GM10248 (cell line): ENCODE measurements around the gene TACC2.
"Not testable (repeated sequence)": the region's sequence is repeated elsewhere in the genome, so short reads cannot be mapped to it uniquely, and the experiment has no call there.

ENCODE experiments used
- CTCF ChIA-PET: fragments of 300-600 bp; sonication (Branson Sonifier 250); formaldehyde crosslinking; extraction: SDS; loops from one replicate; lab custom pipeline; 2021; ENCODE audit warnings: antibody characterized with exemption; lab: Yijun Ruan, JAX
- POLR2A ChIA-PET: fragments of 350-650 bp; sonication (Branson Sonifier 250); formaldehyde crosslinking; extraction: SDS; loops from one replicate; lab custom pipeline; 2020; ENCODE audit warnings: antibody characterized with exemption; lab: Yijun Ruan, JAX
- DNase-seq: peaks from one replicate; pipeline ENCODE4 v3.0.0; 2012; ENCODE audit errors: extremely low spot score
- CTCF ChIP-seq: IDR thresholded peaks from 2 replicates; pipeline ENCODE4 v1.5.1; 2012; ENCODE audit warnings: mild to moderate bottlenecking, low read depth; ENCODE audit errors: extremely low read depth, missing control alignments, control extremely low read depth

The TACC2 gene

DNA sequence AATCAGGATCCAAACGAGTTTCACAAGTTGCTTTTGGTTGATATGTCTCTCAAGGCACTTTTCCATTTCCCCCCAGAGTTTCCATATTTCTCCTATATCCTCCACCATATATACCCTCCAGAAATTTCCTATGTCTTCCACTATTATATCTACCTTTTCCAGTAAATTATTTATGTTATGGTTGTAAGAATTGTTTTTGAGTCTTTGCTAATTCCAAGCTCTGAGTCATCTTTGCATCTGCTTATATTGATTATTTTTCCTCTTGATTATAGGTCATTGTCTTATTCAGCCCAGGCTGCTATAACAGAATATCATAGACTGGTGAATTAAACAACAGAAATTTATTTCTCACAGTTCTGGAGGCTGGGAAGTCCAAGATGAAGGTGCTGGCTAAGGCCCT is 12.7 kb downstream of the TACC2 start:
- TF ChIP-seq CTCF: no peak
- CTCF ChIA-PET: no interaction called here
- DNase-seq: no peak
- POLR2A ChIA-PET: no interaction called here

GRCh38 chr10:122007415-122007814 is 18.5 kb downstream of the TACC2 start:
- DNase-seq: no peak
- no peak for TF ChIP-seq CTCF
- POLR2A ChIA-PET: no interaction called here
- CTCF ChIA-PET: no interaction called here

DNA sequence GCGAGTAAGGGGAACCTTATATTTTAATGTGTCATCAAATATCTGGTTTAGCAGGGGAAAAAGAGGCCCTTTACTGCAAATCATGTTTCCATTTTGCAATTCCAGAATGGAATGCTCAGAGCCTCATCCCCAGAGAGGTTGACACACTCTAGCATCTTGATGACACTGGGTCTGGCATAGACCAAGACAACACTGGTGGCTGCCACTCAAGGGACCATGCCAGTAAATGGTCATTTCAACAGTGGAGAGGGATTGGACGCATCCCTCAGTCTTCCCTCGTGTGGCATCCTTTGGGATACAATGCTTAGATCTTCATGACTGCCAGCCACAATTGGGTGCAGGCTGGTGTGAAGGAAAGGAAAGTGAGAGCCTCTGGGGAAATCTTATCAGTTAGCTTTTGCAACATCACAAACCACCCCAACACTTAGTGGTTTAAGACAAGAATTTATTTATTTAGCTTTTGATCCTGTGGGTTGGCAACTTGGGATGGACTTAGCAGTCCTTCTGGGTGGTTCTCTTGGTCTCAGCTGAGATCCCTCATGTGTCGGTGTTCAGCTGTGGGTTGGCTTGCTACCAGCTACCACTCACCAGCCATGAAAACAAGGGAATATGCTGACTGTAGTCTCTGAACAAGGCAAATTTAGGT is 21.6 kb downstream of the TACC2 start:
- no peak for TF ChIP-seq CTCF
- CTCF ChIA-PET: interaction anchor here (0.6 to 1.3 kb wide), 2 partner anchors 10 to 35 kb away, joined by 3 read pairs; no protein-coding TSS in a partner anchor
- POLR2A ChIA-PET: no interaction called here

DNA sequence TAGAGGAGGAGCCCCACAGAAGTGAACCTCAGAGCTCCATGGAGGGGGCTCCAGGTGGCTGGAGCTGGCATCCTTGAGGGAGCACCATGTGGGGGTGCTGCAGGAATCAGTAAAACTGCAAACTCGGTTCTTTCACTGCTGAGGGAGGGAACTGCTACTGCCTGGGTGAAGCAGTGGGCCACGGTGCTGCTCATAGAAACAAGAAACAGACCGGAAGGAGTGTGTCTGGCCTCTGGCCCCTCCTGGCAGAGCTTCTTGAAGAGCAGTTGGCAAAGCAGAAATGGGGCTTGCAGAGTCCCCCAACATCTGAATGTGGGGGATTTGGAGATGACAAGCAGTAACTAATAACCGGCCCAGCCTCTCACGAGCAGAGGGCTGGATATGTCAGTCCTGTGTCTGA is 23.8 kb downstream of the TACC2 start:
- POLR2A ChIA-PET: no interaction called here
- no peak for TF ChIP-seq CTCF
- CTCF ChIA-PET: no interaction called here
- no peak for DNase-seq

More for the DNA sequence above, 21.6 kb downstream of the TACC2 start:
- no peak for DNase-seq

- no peak for DNase-seq
- CTCF ChIA-PET: no interaction called here
- TF ChIP-seq CTCF: no peak
- POLR2A ChIA-PET: no interaction called here
Observed at GRCh38 chr10:122013311-122013780, 24.4 kb downstream of the TACC2 start.

DNA sequence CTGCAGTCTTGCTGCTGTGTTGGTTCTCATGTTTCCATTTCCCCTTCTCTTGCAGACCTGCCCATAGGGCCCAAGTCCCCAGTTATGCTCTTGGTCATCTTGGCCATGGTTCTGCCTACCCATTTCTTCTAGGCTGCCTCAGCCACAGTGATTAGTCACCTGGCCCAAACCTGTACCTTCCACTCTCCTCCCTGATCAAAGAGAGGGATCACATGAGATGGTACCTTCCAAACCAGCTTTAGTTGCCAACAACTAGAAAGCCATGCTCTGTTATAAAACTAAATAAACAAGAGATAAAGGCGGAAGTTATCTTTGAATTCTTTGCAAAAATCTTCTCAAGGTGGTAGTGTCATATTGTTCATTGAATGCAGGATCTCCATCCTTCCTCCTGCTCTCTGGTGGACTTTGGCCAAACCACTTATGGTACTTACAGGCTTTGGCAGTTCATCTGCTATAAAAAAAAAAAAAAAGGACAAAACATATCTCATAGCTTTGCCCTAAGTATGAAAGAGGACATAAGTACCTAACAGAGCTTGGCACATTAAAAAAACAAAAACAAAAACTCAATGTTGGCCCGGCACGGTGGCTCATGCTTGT is 25.8 kb downstream of the TACC2 start:
- no peak for TF ChIP-seq CTCF
- POLR2A ChIA-PET: no interaction called here
- CTCF ChIA-PET: no interaction called here
- no peak for DNase-seq

DNA sequence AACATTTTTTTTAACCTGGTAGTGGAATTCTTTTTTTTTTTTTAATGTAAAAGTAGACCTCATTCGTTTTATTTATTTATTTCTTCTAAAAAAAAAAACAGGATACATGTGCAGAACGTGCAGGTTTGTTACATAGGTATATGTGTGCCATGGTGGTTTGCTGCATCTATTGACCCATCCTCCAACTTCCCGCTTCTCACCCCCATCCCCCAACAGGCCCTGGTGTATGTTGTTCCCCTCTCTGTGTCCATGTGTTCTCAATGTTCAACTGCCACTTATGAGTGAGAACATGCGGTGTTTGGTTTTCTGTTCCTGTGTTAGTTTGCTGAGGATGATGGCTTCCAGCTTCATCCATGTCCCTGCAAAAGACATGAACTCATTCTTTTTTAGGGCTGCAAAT is 29.0 kb downstream of the TACC2 start:
- POLR2A ChIA-PET, DNase-seq, CTCF ChIA-PET: not testable (repeated sequence)
